GM08714 (cell line): ENCODE measurements around the gene SPEM2.
"Not testable (repeated sequence)": the region's sequence is repeated elsewhere in the genome, so short reads cannot be mapped to it uniquely, and the experiment has no call there.

Source experiments
- H3K4me3 ChIP-seq: fragments of 200-500 bp; sonication (Bioruptor generic); 2 replicates; pipeline ENCODE4 v1.5.1; 2014; ENCODE audit warnings: mild to moderate bottlenecking, low read length, inconsistent platforms
- ZNF274 ChIP-seq: IDR thresholded peaks from 2 replicates; pipeline ENCODE4 v1.6.1; 2012; ENCODE audit warnings: mild to moderate bottlenecking, low read depth, low read length

Gene SPEM2

DNA sequence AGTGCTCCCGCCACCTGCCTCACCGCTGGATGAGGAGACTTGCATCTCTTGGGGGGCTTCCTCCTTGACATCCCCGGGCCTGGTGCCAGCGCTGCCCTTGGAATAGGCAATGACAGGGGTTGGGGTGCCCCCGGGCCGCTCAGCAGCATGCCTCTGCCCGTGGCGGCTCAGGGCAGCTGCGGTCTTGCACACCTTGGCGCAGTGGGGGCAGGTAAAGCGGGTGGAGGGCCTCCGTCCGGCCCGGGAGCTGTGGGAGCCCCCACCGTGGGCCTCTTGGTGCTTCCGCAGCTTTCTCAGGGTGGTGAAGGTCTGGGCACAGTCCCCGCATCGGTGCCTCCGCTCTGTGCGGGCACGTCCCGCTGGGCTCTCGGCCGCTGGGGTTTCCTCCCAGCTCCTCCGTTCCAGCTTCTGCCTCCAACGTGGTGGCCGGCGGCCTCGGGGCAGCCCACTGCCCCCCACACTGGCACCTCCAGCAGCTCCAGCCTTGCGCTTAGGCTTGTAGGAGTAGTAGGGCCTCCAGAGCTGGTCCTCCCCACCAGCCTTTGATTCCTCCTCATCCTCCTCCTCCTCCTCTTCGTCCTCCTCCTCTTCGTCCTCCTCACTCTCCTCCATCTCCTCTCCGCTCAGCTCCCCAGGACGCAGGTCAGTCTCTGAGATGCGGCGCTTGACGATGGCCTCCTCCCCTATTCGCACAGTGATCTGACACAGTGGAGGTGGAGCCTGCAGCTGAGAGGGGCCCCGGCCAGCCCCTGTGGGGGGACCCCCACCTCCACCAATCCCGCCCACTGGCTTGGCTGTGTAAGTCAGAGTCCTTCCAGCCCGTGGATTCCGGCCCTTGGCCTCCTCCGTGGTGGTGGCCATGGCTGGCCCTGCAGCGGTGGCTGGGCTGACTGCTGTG, 37.3 kb downstream of the SPEM2 start:
- no peak overlapping the region for H3K4me3 ChIP-seq
- TF ChIP-seq ZNF274, result no peak

GRCh38 chr17:7463372-7463846, 38.0 kb downstream of the SPEM2 start:
- no peak for TF ChIP-seq ZNF274
- no peak overlapping the region for H3K4me3 ChIP-seq

DNA sequence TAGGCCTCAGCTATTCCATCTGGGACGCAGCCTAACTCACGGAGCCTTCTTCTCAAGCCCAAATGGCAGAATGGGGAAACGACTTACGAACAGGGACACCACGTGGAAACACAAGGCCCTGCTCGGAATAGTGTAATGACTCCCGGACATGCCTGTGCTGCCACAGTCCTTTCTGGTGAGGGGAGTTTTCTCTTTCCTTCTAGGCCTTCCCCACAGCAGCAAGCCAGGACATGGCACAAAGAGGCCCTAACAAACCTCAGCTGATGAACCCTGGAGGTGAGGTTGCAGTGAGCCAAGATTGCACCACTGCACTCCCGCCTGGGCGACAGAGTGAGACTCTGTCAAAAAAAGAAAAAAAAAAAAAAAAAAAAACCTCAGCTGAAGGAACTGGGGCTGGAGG, 38.7 kb downstream of the SPEM2 start:
- H3K4me3 ChIP-seq, result no peak overlapping the region
- no peak for TF ChIP-seq ZNF274

DNA sequence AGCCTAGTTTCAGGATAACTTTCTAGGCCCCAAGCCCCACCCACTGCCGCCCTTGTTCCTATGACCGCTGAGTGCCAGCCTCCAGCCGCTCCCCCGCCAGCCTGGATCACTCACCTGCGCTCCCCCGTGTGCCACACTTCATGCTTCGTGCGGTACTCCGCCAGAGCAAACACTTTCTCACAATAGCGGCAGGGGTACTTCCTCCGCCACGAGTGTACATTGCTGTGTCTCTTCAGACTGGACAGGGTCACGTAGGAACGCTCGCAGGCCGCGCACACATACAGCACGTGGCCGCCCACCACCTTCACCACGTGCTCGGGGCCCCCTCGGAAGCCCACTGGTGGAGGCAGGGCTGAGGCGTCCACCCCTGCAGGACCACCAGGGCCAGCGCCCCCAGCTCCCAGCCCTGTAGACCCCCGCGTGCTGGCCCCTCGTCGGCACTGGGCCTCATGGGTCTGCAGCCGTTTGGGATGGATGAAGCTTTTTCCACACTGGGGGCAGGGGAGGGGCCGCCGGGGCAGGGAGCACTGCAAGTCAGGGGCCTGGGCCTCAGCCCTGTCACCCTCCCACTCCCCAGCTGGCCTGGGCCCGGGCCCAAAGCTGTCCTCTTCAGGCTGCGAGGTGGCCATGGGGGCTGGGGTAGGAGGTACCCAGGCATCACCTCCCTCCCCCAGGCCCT, 40.3 kb downstream of the SPEM2 start:
- H3K4me3 ChIP-seq, result no peak overlapping the region
- TF ChIP-seq ZNF274, result no peak

DNA sequence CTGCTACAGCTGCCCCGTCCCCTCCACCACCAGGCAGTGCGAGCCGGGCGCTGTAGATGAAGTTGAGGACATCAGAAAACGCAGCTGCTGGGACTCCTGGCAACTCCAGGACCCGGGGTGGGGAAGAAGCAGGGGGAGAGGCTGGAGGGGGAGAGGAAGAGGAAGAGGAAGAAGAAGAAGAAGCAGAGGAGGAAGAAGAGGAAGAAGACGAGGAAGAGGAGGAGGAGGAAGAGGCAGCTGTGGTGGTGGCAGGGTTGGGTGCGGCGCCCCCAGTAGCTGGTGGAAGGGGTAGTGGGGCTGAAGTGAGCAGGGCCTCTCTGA, 40.9 kb downstream of the SPEM2 start:
- no peak overlapping the region for H3K4me3 ChIP-seq
- no peak for TF ChIP-seq ZNF274

- no peak for TF ChIP-seq ZNF274
- no peak overlapping the region for H3K4me3 ChIP-seq
Measured at GRCh38 chr17:7466639-7467341, 41.4 kb downstream of the SPEM2 start.

DNA sequence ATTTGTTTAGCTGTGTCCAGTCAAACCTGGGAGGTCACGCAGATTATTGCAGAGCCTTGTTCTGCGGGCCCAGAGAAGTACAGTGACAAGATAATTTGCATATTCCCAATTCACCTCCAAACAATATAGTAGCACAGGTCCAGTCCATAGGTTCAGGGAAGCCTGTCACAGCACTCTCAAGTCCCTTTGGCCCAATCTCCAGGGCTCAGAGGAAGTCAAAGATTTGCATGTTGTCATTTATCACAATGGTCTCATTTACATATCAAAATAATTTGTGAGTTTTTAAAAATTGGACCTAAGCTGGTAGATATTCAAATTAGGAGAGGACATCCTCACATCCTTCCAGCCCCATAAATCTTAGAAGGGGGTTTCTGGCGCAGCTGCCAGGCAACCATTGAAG, 42.1 kb downstream of the SPEM2 start:
- no peak overlapping the region for H3K4me3 ChIP-seq

DNA sequence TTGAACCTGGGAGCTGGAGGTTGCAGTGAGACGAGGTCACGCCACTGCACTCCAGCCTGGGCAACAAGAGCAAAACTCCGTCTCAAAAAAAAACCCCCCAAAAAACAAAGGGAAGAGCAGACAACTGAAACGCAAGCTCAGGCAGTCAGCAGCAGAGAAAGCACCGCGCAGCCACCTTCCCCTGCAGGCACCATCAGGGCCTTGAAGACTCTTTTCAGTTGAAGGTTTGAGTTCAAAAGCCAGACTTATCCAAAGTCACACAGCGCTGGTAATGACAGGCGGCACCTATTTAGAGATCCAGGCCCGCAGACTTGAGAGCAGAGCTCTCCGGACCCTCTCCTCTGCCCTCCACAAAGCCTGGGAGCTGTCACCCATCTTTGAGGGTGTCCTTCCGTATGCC, 42.9 kb downstream of the SPEM2 start:
- H3K4me3 ChIP-seq, result no peak overlapping the region
- no peak for TF ChIP-seq ZNF274

More for the DNA sequence above, 42.1 kb downstream of the SPEM2 start:
- TF ChIP-seq ZNF274, result no peak

DNA sequence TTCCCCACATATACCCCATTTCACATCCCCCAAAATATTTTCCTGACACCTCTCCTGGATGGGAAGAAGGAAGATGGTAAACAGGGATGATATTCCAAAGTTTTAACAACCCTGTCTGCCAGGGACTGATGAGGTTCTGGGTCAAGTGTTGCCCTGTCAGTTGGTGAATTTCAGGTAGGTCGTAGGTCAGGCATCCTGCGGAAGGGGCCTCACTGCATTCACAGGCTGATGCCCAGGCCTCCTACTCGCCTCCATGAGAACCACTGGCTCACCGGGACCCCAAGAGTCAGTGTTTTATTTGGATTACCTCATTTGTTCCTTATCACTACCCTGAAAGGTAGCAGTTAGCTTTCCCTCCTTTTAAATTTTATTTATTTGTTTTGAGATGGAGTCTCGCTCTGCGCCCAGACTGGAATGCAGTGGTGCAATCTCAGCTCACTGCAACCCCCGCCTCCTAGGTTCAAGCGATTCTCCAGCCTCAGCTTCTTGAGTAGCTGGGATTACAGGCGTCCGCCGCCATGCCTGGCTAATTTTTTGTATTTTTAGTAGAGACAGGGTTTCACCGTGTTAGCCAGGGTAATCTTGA, 43.5 kb downstream of the SPEM2 start:
- TF ChIP-seq ZNF274, result no peak
- H3K4me3 ChIP-seq, result no peak overlapping the region

DNA sequence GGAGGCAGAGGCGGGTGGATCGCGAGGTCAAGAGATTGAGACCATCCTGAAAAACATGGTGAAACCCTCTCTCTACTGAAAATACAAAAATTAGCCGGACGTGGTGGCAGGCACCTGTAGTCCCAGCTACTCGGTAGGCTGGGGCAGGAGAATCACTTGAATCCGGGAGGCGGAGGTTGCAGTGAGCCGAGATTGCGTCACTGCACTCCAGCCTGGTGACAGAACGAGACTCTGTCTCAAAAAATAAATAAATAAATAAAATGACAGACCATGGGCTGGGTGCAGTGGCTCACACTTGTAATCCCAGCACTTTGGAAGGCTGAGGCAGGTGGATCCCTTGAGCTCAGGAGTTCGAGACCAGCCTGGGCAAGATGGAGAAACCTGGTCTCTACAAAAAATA, 44.4 kb downstream of the SPEM2 start:
- not testable (repeated sequence) for H3K4me3 ChIP-seq

- H3K4me3 ChIP-seq, result not testable (repeated sequence)
Measured at GRCh38 chr17:7470457-7470973, 45.1 kb downstream of the SPEM2 start.

- TF ChIP-seq ZNF274, result no peak
- H3K4me3 ChIP-seq, result no peak overlapping the region
Measured at GRCh38 chr17:7471729-7472128, 46.3 kb downstream of the SPEM2 start.

DNA sequence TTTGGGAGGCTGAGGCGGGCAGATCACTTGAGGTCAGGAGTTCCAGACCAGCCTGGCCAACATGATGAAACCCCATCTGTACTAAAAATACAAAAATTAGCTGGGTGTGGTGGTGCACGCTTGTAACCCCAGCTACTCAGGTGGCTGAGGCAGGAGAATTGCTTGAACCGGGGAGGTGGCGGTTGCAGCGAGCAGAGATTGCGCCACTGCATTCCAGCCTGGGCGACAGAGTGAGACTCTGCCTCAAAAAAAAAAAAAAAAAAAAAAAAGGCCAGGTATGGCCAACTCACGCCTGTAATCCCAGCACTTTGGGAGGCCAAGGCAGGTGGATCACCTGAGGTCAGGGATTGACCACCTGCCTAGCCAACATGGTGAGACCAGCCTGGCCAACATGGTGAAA, 49.4 kb downstream of the SPEM2 start:
- not testable (repeated sequence) for H3K4me3 ChIP-seq

- TF ChIP-seq ZNF274, result no peak
- no peak overlapping the region for H3K4me3 ChIP-seq
Measured at GRCh38 chr17:7475764-7476422, 50.5 kb downstream of the SPEM2 start.
